Epithelial cell of alveolus of lung (primary cell): ENCODE results near the gene MUC2. TPM values are rescaled to one million over a fixed set of nuclear protein-coding genes. Genes with fewer than 3 reads are reported as not detected.

Source experiments
- total RNA-seq: library from RNA; depleted of rRNA; stranded (reverse); fragments of >200 nt; gene quantifications from 2 replicates; pipeline ENCODE4 v1.2.1, GENCODE V29; 2015

MUC2 gene
- total RNA-seq, result not detected in 2 replicates

DNA sequence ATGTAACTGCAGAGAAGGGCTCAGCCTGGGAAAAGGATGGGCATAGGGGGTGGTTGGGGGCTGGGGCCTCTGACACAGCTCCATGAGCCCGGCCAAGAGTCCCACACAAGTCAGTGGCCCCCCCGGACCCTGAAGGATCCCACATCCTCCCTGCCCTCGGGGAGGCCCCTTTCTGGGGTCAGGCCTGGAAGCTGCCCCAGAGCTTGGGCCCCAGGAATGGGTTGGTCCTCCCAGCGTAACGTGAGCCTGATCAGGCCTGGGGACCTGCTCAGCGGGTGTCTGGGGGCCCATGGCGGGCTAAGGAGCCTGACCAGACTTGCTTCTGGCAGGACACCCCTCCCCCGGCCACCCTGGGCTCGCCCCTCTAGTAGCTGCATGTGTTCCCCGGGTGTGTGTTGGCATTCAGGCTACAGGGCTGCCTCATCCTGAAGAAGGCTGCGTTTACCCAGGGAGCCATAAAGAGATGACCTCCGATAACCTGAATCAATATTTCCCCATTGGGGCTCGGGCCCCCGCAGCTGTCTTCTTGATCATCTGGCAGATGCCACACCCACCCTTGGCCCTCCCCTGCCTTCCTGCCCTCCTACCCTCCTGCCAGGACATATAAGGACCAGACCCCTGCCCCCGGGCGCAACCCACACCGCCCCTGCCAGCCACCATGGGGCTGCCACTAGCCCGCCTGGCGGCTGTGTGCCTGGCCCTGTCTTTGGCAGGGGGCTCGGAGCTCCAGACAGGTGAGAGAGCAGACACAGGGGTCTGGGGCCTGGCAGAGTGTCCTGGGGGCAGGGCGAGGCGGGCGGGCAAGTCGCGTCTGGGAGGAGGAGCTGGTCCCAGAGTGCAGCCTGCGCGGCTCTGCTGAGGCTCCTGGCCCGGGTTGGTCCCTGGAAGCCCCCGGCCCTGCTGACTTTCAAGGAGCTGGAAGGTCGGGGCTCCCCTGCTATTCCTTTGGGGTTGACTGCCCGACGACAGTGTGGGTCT, at the start of gene MUC2:
TSS of gene MUC2 (plus strand) at position 631 of the 978 bp plus-strand sequence.

DNA sequence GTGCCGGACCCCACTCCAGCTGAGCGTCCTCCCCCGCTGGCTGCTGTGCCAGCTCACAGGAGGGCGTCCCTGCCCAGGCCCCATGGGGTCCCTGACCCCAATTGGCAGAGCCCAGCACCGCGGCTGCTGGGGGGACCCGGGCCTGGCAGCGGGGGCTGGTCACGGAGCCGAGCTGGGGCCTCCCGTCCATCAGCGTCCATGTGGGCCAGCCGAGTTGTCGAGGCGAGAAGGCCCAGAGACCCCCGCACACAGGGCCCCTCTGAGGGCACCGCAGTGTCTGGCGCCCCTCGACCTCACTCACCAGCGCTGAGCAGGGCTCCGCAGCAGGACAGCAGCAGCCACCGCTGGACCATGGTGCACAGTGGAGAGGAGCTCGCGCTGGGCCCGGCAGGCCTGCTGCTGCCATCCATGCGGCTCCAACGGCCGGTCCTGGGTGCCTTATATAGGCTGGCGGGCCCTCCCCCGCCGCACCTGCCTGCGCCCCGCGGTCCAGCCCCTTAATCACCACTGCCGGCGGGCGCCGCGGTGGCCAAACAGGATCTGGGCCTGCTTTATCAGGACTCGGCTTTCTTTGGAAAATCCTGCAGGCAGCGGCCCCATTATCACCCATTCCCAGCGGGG, 38.3 kb upstream of the MUC2 start, which contains the start of gene MUC6:
TSS of gene MUC6 (minus strand) at position 416 of the 621 bp plus-strand sequence. CDS start at position 353, 63 bp downstream.

Other genes starting within 250 kb of the MUC2 start
- gene CRACR2B, start 247.0 kb upstream of the MUC2 start, total RNA-seq, result 1.2 and 1.8 TPM in 2 replicates
- 224 and 544 TPM in 2 replicates for gene CD151, start 241.9 kb upstream of the MUC2 start, total RNA-seq
- 72.8 and 124 TPM in 2 replicates for gene POLR2L, start 232.3 kb upstream of the MUC2 start, total RNA-seq
- gene TSPAN4, start 232.0 kb upstream of the MUC2 start, total RNA-seq, result 170 and 176 TPM in 2 replicates
- gene CHID1, start 164.1 kb upstream of the MUC2 start, total RNA-seq, result 131 and 209 TPM in 2 replicates
- gene AP2A2, start 149.0 kb upstream of the MUC2 start, total RNA-seq, result 40.6 and 42.7 TPM in 2 replicates
- gene MUC6, start 38.2 kb upstream of the MUC2 start, total RNA-seq, result not detected in 2 replicates
- not detected in 2 replicates for gene MUC5AC, start 83.1 kb downstream of the MUC2 start, total RNA-seq
- gene MUC5B, start 148.2 kb downstream of the MUC2 start, total RNA-seq, result not detected in 2 replicates
- 24.3 and 30.6 TPM in 2 replicates for gene TOLLIP, start 234.8 kb downstream of the MUC2 start, total RNA-seq